Measurements from ENCODE around the gene KIF26B. TPM values are rescaled to one million over a fixed set of nuclear protein-coding genes. Genes with fewer than 3 reads are reported as not detected.

The KIF26B gene
- polyA plus RNA-seq, 1 of the 3 experiments (the other 2 are of a cell fraction) = 2.6 TPM

GRCh38 chr1:245704765-245705164, 550.0 kb downstream of the KIF26B start (continued):
- TF ChIP-seq, protein P1, sequence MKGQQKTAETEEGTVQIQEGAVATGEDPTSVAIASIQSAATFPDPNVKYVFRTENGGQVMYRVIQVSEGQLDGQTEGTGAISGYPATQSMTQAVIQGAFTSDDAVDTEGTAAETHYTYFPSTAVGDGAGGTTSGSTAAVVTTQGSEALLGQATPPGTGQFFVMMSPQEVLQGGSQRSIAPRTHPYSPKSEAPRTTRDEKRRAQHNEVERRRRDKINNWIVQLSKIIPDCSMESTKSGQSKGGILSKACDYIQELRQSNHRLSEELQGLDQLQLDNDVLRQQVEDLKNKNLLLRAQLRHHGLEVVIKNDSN (IDR thresholded peaks at IDR 0.05; ENCODE audit: borderline replicate concordance, low read depth) = no peak
- no peak for TF ChIP-seq GABPA (IDR thresholded peaks at IDR 0.05; ENCODE audit: low read depth)
- peak; percentile 50 for TF ChIP-seq JUND (IDR thresholded peaks at IDR 0.05)
- no peak for TF ChIP-seq MXI1 (IDR thresholded peaks at IDR 0.05; ENCODE audit: low read depth, low read length)
- TF ChIP-seq, protein P2, sequence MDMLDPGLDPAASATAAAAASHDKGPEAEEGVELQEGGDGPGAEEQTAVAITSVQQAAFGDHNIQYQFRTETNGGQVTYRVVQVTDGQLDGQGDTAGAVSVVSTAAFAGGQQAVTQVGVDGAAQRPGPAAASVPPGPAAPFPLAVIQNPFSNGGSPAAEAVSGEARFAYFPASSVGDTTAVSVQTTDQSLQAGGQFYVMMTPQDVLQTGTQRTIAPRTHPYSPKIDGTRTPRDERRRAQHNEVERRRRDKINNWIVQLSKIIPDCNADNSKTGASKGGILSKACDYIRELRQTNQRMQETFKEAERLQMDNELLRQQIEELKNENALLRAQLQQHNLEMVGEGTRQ (IDR thresholded peaks at IDR 0.05; ENCODE audit: borderline replicate concordance, low read depth, low read length) = no peak
- TF ChIP-seq, protein P3, sequence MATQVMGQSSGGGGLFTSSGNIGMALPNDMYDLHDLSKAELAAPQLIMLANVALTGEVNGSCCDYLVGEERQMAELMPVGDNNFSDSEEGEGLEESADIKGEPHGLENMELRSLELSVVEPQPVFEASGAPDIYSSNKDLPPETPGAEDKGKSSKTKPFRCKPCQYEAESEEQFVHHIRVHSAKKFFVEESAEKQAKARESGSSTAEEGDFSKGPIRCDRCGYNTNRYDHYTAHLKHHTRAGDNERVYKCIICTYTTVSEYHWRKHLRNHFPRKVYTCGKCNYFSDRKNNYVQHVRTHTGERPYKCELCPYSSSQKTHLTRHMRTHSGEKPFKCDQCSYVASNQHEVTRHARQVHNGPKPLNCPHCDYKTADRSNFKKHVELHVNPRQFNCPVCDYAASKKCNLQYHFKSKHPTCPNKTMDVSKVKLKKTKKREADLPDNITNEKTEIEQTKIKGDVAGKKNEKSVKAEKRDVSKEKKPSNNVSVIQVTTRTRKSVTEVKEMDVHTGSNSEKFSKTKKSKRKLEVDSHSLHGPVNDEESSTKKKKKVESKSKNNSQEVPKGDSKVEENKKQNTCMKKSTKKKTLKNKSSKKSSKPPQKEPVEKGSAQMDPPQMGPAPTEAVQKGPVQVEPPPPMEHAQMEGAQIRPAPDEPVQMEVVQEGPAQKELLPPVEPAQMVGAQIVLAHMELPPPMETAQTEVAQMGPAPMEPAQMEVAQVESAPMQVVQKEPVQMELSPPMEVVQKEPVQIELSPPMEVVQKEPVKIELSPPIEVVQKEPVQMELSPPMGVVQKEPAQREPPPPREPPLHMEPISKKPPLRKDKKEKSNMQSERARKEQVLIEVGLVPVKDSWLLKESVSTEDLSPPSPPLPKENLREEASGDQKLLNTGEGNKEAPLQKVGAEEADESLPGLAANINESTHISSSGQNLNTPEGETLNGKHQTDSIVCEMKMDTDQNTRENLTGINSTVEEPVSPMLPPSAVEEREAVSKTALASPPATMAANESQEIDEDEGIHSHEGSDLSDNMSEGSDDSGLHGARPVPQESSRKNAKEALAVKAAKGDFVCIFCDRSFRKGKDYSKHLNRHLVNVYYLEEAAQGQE (IDR thresholded peaks at IDR 0.05; ENCODE audit: low read depth, low read length) = no peak
- TF ChIP-seq RXRA (IDR thresholded peaks at IDR 0.05; ENCODE audit: borderline replicate concordance, low read depth) = no peak
- no peak for TF ChIP-seq RCOR1 (IDR thresholded peaks at IDR 0.05; ENCODE audit: low read length)
- TF ChIP-seq RAD21 (IDR thresholded peaks at IDR 0.05; ENCODE audit: low read length) = no peak
- TF ChIP-seq FOXM1 (IDR thresholded peaks at IDR 0.05; ENCODE audit: low read depth) = no peak
- TF ChIP-seq PBX3 (IDR thresholded peaks at IDR 0.05) = 0 out of 2 replicates have a peak, but pooled peaks have one; percentile 9
- no peak for TF ChIP-seq EZH2phosphoT487 (IDR thresholded peaks at IDR 0.05; ENCODE audit: borderline replicate concordance, low read depth)
- TF ChIP-seq NRF1 (IDR thresholded peaks at IDR 0.05; ENCODE audit: low read depth, low read length) = no peak

DNA sequence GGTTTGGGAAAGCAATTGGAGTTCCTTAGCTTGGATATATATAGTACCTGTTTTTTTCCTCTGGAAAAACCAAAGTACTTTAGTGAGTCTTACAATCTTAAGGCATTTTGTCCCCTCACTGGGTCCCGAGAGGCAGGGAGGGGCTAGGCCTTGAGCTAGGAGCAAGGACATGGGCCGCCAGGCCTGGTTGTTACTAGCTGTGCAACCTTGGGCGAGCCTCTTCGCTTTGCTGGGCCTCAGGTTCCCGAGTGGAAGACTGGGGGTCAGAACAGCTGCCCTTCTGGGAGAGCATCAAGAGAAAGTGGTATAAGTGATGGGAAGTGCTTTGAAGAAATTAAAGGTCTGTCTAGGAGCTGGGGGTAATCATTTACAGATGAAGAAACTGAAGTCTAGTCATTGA, 553.2 kb downstream of the KIF26B start:
- H3K4me1 ChIP-seq (ENCODE audit: control insufficient read depth in 1 of 2, insufficient read depth in 2 of 2, low read depth in 1 of 2, low read length in 1 of 2) = peaks cover 2 to 7% of the 10 kb centered on the region in 2 experiments; a peak in 3 of 4 replicates
- no peaks in the 10 kb centered on the region for H3K9me2 ChIP-seq
- peak overlapping the region in 1 of 2 experiments; percentile 22; a peak in 1 of 4 replicates for H3K27ac ChIP-seq (ENCODE audit: low read depth in 2 of 2, low read length in 1 of 2)
- no peak overlapping the region for H3K4me3 ChIP-seq (ENCODE audit: low read depth in 2 of 2, low read length in 1 of 2)
- H3K9me3 ChIP-seq = no peaks in the 10 kb centered on the region
- WGBS (ENCODE audit: low lambda C conversion rate) = 92% methylated on average over 3 of the region's 5 CpGs
- ChIA-PET CTCF (interaction anchor here (0.8 to 1.3 kb wide), 3 partner anchors 14 to 555 kb away, joined by 3 read pairs; partner anchors contain the start of gene KIF26B), POLR2A (no interaction called here)
- H3K79me2 ChIP-seq (ENCODE audit: insufficient read depth) = no peaks in the 10 kb centered on the region
- H2AFZ ChIP-seq (ENCODE audit: low read depth) = no peak overlapping the region
- TF ChIP-seq FOXJ3 (CRISPR knock-in tag; IDR thresholded peaks at IDR 0.05) = no peak
- no peak overlapping the region for H3K9ac ChIP-seq
- H3K4me2 ChIP-seq = no peak overlapping the region
- H3K36me3 ChIP-seq (replicated peaks in 1 of 2; ENCODE audit: control insufficient read depth in 1 of 2, insufficient read depth in 2 of 2, low read length in 1 of 2) = peaks cover 0 to 57% of the 10 kb centered on the region in 2 experiments
- no peaks in the 10 kb centered on the region for H4K20me1 ChIP-seq (ENCODE audit: insufficient read depth)
- H3K27me3 ChIP-seq (ENCODE audit: insufficient read depth) = no peaks in the 10 kb centered on the region
- peaks cover 4% of the 10 kb centered on the region for H3F3A ChIP-seq (replicated peaks; ENCODE audit: insufficient read depth)
- DNase-seq = peak; percentile 1

Data from SK-N-SH (cell line).